Fibroblast of lung (primary cell): ENCODE measurements around the gene THSD7A. TPM values are rescaled to one million over a fixed set of nuclear protein-coding genes. Genes with fewer than 3 reads are reported as not detected.

ENCODE experiments used
- DNase-seq, 2 donors: peaks; one replicate each; pipeline versions ENCODE4 v3.0.0 to v3.0.0-alpha.2; 2010; ENCODE audit warnings: low read depth in 2 of 2
- H2AFZ ChIP-seq: 2 replicates; pipeline ENCODE4 v1.5.1; 2012; ENCODE audit warnings: low read length, control low read depth, inconsistent platforms
- H3K27ac ChIP-seq: 2 replicates; pipeline ENCODE4 v1.5.1; 2011; ENCODE audit warnings: low read length, control low read depth; ENCODE audit not compliant: insufficient read depth
- H3K27me3 ChIP-seq: 2 replicates; pipeline ENCODE4 v1.5.1; 2011; ENCODE audit warnings: mild to moderate bottlenecking, low read length; ENCODE audit not compliant: control insufficient read depth, insufficient read depth
- H3K36me3 ChIP-seq: 2 replicates; pipeline ENCODE4 v1.5.1; 2011; ENCODE audit warnings: low read length; ENCODE audit not compliant: control insufficient read depth, insufficient read depth
- H3K4me1 ChIP-seq: 2 replicates; pipeline ENCODE4 v1.5.1; 2011; ENCODE audit warnings: low read length; ENCODE audit not compliant: control insufficient read depth, insufficient read depth; ENCODE audit errors: extremely low read depth
- H3K4me2 ChIP-seq: 2 replicates; pipeline ENCODE4 v1.5.1; 2011; ENCODE audit warnings: low read length, control low read depth; ENCODE audit not compliant: insufficient read depth; ENCODE audit errors: extremely low read depth
- H3K4me3 ChIP-seq, 4 experiments: fragments of 200-600 bp in 1 of 4; sonication (generic) in 1 of 4; replicated peaks in 1 of 4; 2 replicates each; pipeline ENCODE4 v1.5.1; 2011 to 2016; ENCODE audit warnings: low read length in 4 of 4, low read depth in 3 of 4, mild to moderate bottlenecking in 3 of 4, control low read depth in 2 of 4, inconsistent platforms in 1 of 4, mixed read lengths in 1 of 4; ENCODE audit not compliant: insufficient read depth in 1 of 4; ENCODE audit errors: control extremely low read depth in 1 of 4
- H3K79me2 ChIP-seq: 2 replicates; pipeline ENCODE4 v1.5.1; 2012; ENCODE audit warnings: mild to moderate bottlenecking, low read length, inconsistent platforms; ENCODE audit not compliant: control insufficient read depth, insufficient read depth
- H3K9ac ChIP-seq: 2 replicates; pipeline ENCODE4 v1.5.1; 2011; ENCODE audit warnings: mild to moderate bottlenecking, low read length, control low read depth; ENCODE audit not compliant: insufficient read depth
- H3K9me3 ChIP-seq: 2 replicates; pipeline ENCODE4 v1.5.1; 2012; ENCODE audit warnings: low read depth, low read length; ENCODE audit not compliant: control insufficient read depth, insufficient read depth
- H4K20me1 ChIP-seq: 2 replicates; pipeline ENCODE4 v1.5.1; 2011; ENCODE audit warnings: low read length; ENCODE audit not compliant: control insufficient read depth, insufficient read depth; ENCODE audit errors: extremely low read depth
- CTCF ChIP-seq, 2 donors: IDR thresholded peaks in 1 of 2; conservative IDR thresholded peaks in 1 of 2; 1 replicate in 1 of 2; 2 replicates in 1 of 2; pipeline ENCODE4 v1.5.1; 2011 to 2012; ENCODE audit warnings: low read length in 2 of 2, control low read depth in 1 of 2, inconsistent platforms in 1 of 2, low read depth in 1 of 2, mild to moderate bottlenecking in 1 of 2
- EZH2 ChIP-seq: IDR thresholded peaks from 2 replicates; pipeline ENCODE4 v1.5.1; 2012; ENCODE audit warnings: low read length, control low read depth, mild to moderate bottlenecking; ENCODE audit errors: missing control alignments
- polyA plus RNA-seq, 2 donors: library from polyadenylated mRNA; depleted of rRNA in 1 of 2; stranded (reverse) in 1 of 2; unstranded in 1 of 2; fragments of >200 nt; gene quantifications; 2 replicates each; pipeline ENCODE4 v1.2.1, GENCODE V29; 2011 to 2012; ENCODE audit warnings: missing spikeins in 1 of 2
- total RNA-seq: library from RNA; depleted of rRNA; stranded (reverse); fragments of >200 nt; gene quantifications from 2 replicates; pipeline ENCODE4 v1.2.1, GENCODE V29; 2014

THSD7A gene
- total and polyA plus RNA-seq, 2 donors (not counting 1 experiment from before 2014, with no cell fraction given): 0.02 to 0.83 TPM

- H3K9me3 ChIP-seq: no peaks in the 10 kb centered on the region
- H3K36me3 ChIP-seq: no peaks in the 10 kb centered on the region
- H4K20me1 ChIP-seq: no peaks in the 10 kb centered on the region
- H3K27ac ChIP-seq: no peak overlapping the region
- H2AFZ ChIP-seq: no peak overlapping the region
- no peak overlapping the region for H3K4me3 ChIP-seq
- DNase-seq: peak; percentile 68 to 84
- no peak overlapping the region for H3K9ac ChIP-seq
- H3K79me2 ChIP-seq: no peaks in the 10 kb centered on the region
- H3K4me2 ChIP-seq: no peak overlapping the region
- H3K27me3 ChIP-seq: no peaks in the 10 kb centered on the region
- no peak for TF ChIP-seq CTCF (conservative IDR thresholded peaks at IDR 0.05 in 1 of 2, IDR thresholded peaks at IDR 0.05 in 1 of 2; ENCODE audit: low read depth in 1 of 2, low read length in 2 of 2)
- no peak for TF ChIP-seq EZH2
- H3K4me1 ChIP-seq: no peaks in the 10 kb centered on the region
These were observed 89.5 kb downstream of the THSD7A start for GRCh38 chr7:11742496-11742895.

- H3K4me1 ChIP-seq: peaks cover 2% of the 10 kb centered on the region
- no peaks in the 10 kb centered on the region for H3K27me3 ChIP-seq
- H3K4me2 ChIP-seq: no peak overlapping the region
- H3K4me3 ChIP-seq: no peak overlapping the region
- H3K27ac ChIP-seq: no peak overlapping the region
- no peaks in the 10 kb centered on the region for H3K9me3 ChIP-seq
- H3K9ac ChIP-seq: no peak overlapping the region
- DNase-seq: peak; percentile 48 to 71
- no peak for TF ChIP-seq CTCF (conservative IDR thresholded peaks at IDR 0.05 in 1 of 2, IDR thresholded peaks at IDR 0.05 in 1 of 2; ENCODE audit: low read depth in 1 of 2, low read length in 2 of 2)
- TF ChIP-seq EZH2: no peak
- no peaks in the 10 kb centered on the region for H3K36me3 ChIP-seq
- H2AFZ ChIP-seq: no peak overlapping the region
- H4K20me1 ChIP-seq: no peaks in the 10 kb centered on the region
- H3K79me2 ChIP-seq: no peaks in the 10 kb centered on the region
These were observed 94.3 kb downstream of the THSD7A start for GRCh38 chr7:11737723-11738122.

- Histone ChIP-seq H3K4me2 (no peak overlapping the region), H4K20me1 (no peaks in the 10 kb centered on the region), H3K9me3 (no peaks in the 10 kb centered on the region)
These were observed 99.8 kb downstream of the THSD7A start for GRCh38 chr7:11732207-11732606.

More at GRCh38 chr7:11732207-11732606, 99.8 kb downstream of the THSD7A start:
- Histone ChIP-seq H2AFZ (no peak overlapping the region), H3K27me3 (no peaks in the 10 kb centered on the region), H3K36me3 (no peaks in the 10 kb centered on the region), H3K79me2 (no peaks in the 10 kb centered on the region), H3K4me3 (no peak overlapping the region), H3K4me1 (peaks cover under 1% of the 10 kb centered on the region), H3K27ac (no peak overlapping the region), H3K9ac (no peak overlapping the region)
- TF ChIP-seq EZH2: no peak
- TF ChIP-seq CTCF (conservative IDR thresholded peaks at IDR 0.05 in 1 of 2, IDR thresholded peaks at IDR 0.05 in 1 of 2; ENCODE audit: low read depth in 1 of 2, low read length in 2 of 2): no peak
- no peak for DNase-seq
